Measurements from ENCODE around the gene HUWE1.

DNA sequence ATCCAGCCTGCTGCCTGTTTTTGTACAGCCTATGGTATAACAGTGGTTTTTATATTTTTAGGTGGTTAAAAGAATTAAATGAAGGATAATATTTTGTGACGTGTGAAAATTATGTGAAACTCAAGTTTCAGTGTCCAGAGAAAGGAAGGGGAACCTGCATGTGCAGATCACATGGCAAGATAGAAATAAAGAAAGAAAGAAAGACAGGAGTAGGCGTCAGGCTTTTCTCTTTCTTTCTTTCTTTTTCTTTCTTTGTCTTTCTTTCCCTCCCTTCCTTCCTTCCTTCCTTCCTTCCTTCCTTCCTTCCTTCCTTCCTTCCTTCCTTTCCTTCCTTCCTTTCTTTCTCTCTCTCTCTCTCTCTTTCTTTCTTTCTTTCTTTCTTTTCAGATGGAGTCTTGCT, 42.0 kb upstream of the HUWE1 start:
- TF ChIP-seq, protein P1, sequence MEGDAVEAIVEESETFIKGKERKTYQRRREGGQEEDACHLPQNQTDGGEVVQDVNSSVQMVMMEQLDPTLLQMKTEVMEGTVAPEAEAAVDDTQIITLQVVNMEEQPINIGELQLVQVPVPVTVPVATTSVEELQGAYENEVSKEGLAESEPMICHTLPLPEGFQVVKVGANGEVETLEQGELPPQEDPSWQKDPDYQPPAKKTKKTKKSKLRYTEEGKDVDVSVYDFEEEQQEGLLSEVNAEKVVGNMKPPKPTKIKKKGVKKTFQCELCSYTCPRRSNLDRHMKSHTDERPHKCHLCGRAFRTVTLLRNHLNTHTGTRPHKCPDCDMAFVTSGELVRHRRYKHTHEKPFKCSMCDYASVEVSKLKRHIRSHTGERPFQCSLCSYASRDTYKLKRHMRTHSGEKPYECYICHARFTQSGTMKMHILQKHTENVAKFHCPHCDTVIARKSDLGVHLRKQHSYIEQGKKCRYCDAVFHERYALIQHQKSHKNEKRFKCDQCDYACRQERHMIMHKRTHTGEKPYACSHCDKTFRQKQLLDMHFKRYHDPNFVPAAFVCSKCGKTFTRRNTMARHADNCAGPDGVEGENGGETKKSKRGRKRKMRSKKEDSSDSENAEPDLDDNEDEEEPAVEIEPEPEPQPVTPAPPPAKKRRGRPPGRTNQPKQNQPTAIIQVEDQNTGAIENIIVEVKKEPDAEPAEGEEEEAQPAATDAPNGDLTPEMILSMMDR (IDR thresholded peaks at IDR 0.05; ENCODE audit: low read depth, low read length), result no peak
- no peak for TF ChIP-seq EZH2phosphoT487 (IDR thresholded peaks at IDR 0.05; ENCODE audit: low read depth)

Measured in OCI-LY3 (cell line).